DND-41 (cell line): Measurements from ENCODE around the gene CAMK2N2.

Source experiments
- ATAC-seq: fragments of 200-7000 bp; cut with Tn5 transposase; 3 replicates; pipeline ENCODE4 v1.9.1; 2021; ENCODE audit warnings: low read depth; ENCODE audit not compliant: insufficient read depth
- DNase-seq: peaks from one replicate; pipeline ENCODE4 v3.0.0-alpha.2; 2020
- H2AFZ ChIP-seq: 2 replicates; pipeline ENCODE4 v1.6.0; 2012; ENCODE audit warnings: low read depth, low read length
- H3K27ac ChIP-seq: 2 replicates; pipeline ENCODE4 v1.5.1; 2012; ENCODE audit warnings: low read length, inconsistent platforms
- H3K27me3 ChIP-seq: fragments of 200-600 bp; sonication (generic); 2 replicates; pipeline ENCODE4 v1.6.0; 2012; ENCODE audit warnings: low read length, mild to moderate bottlenecking, inconsistent platforms; ENCODE audit not compliant: insufficient read depth, poor library complexity
- H3K36me3 ChIP-seq: 2 replicates; pipeline ENCODE4 v1.5.1; 2012; ENCODE audit warnings: low read length, inconsistent platforms; ENCODE audit not compliant: insufficient read depth
- H3K4me1 ChIP-seq: 2 replicates; pipeline ENCODE4 v1.5.1; 2012; ENCODE audit warnings: mild to moderate bottlenecking, low read length; ENCODE audit not compliant: insufficient read depth
- H3K4me2 ChIP-seq: 2 replicates; pipeline ENCODE4 v1.6.0; 2012; ENCODE audit warnings: mild to moderate bottlenecking, moderate library complexity, low read length, inconsistent platforms; ENCODE audit not compliant: insufficient read depth
- H3K4me3 ChIP-seq, 2 experiments: fragments of 200-600 bp in 1 of 2; shearing (Covaris generic) in 1 of 2; 2 replicates each; pipeline ENCODE4 v1.5.1; 2012 to 2016; ENCODE audit warnings: inconsistent platforms in 2 of 2, low read length in 2 of 2, mild to moderate bottlenecking in 2 of 2, low read depth in 1 of 2, moderate library complexity in 1 of 2
- H3K79me2 ChIP-seq: 2 replicates; pipeline ENCODE4 v1.6.0; 2012; ENCODE audit warnings: low read length, inconsistent platforms; ENCODE audit not compliant: insufficient read depth
- H3K9ac ChIP-seq: 2 replicates; pipeline ENCODE4 v1.6.0; 2012; ENCODE audit warnings: low read depth, mild to moderate bottlenecking, inconsistent platforms, low read length, moderate library complexity
- H3K9me3 ChIP-seq: 2 replicates; pipeline ENCODE4 v1.5.1; 2012; ENCODE audit warnings: low read length, moderate library complexity, mild to moderate bottlenecking, inconsistent platforms; ENCODE audit not compliant: insufficient read depth, severe bottlenecking
- H4K20me1 ChIP-seq: 2 replicates; pipeline ENCODE4 v1.6.0; 2012; ENCODE audit warnings: low read length; ENCODE audit not compliant: insufficient read depth
- EZH2 ChIP-seq: IDR thresholded peaks from 3 replicates; pipeline ENCODE4 v1.6.1; 2012; ENCODE audit warnings: borderline replicate concordance, low read depth, mild to moderate bottlenecking, moderate library complexity, low read length, inconsistent platforms; ENCODE audit not compliant: severe bottlenecking
- TF ChIP-seq, protein P1 (sequence below): IDR thresholded peaks from 2 replicates; pipeline ENCODE4 v1.5.1; 2012; ENCODE audit warnings: borderline replicate concordance, low read length, moderate library complexity, mild to moderate bottlenecking; ENCODE audit not compliant: poor library complexity, severe bottlenecking; ENCODE audit errors: extremely low read depth

CAMK2N2 gene

DNA sequence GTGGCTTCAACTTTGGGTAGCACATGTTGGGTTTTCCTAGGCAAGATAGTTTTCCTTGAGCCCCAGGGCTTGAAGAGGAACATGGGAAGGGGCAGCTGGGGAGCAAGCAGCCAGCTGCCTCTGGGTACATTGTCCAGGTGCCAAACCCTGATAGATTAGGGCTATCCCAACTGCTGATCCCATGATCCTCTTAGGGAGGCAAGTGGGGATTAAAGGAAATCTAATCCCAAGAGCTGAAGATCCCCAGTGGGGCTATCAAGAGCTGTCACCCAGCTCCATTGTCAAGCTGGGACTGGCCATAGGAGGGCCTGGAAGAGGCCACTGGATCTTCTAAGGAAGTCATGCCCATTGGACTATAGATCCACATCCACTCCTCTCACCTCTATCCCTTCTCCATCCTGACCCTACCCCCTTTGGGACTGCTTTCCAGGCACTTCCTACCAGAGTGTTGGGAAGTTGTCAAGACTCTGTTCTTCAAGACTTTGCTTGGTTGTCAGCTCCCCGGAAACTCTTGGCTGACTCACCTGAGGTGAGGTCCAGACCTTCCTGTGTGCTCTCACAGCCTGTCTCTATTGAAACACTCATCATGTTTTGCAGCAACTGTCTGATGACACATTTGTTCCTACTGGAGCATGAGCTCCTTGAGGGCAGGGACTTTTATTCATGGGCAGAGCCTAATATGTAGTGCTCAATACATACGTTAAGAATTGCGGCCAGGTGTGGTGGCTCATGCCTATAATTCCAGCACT lies 5.9 kb downstream of the CAMK2N2 start:
- DNase-seq: no peak
- H3K4me1 ChIP-seq: peaks cover 6% of the 10 kb centered on the region; the same call in 1 of the 2 replicates
- no peak overlapping the region for H3K9ac ChIP-seq

GRCh38 chr3:184250167-184250828 lies 11.1 kb downstream of the CAMK2N2 start:
- Histone ChIP-seq H4K20me1 (no peaks in the 10 kb centered on the region; the same call in 1 of the 2 replicates), H3K4me3 (peak overlapping the region; percentile 96 to 100)

More for the DNA sequence above, 5.9 kb downstream of the CAMK2N2 start:
- ATAC-seq: no peak
- Histone ChIP-seq H3K27ac (no peak overlapping the region), H3K4me2 (no peak overlapping the region), H3K79me2 (peaks cover 2% of the 10 kb centered on the region; the same call in 1 of the 2 replicates), H2AFZ (no peak overlapping the region), H4K20me1 (no peaks in the 10 kb centered on the region; the same call in 1 of the 2 replicates), H3K36me3 (no peaks in the 10 kb centered on the region), H3K9me3 (no peaks in the 10 kb centered on the region), H3K4me3 (no peak overlapping the region), H3K27me3 (no peaks in the 10 kb centered on the region)
- TF ChIP-seq, protein P1, sequence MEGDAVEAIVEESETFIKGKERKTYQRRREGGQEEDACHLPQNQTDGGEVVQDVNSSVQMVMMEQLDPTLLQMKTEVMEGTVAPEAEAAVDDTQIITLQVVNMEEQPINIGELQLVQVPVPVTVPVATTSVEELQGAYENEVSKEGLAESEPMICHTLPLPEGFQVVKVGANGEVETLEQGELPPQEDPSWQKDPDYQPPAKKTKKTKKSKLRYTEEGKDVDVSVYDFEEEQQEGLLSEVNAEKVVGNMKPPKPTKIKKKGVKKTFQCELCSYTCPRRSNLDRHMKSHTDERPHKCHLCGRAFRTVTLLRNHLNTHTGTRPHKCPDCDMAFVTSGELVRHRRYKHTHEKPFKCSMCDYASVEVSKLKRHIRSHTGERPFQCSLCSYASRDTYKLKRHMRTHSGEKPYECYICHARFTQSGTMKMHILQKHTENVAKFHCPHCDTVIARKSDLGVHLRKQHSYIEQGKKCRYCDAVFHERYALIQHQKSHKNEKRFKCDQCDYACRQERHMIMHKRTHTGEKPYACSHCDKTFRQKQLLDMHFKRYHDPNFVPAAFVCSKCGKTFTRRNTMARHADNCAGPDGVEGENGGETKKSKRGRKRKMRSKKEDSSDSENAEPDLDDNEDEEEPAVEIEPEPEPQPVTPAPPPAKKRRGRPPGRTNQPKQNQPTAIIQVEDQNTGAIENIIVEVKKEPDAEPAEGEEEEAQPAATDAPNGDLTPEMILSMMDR: no peak
- TF ChIP-seq EZH2: no peak

GRCh38 chr3:184249412-184250166 lies 11.8 kb downstream of the CAMK2N2 start, which contains the start of gene EEF1AKMT4:
EEF1AKMT4 (plus strand) TSS chr3:184249672; CDS start chr3:184249695, 23 bp downstream.
- H3K4me1 ChIP-seq: peaks cover 34% of the 10 kb centered on the region
- H2AFZ ChIP-seq: peak within 1 kb of the TSS; percentile 96
- H4K20me1 ChIP-seq: peaks cover 5% of the 10 kb centered on the region; the same call in 1 of the 2 replicates
- H3K27me3 ChIP-seq: no peaks in the 10 kb centered on the region
- H3K79me2 ChIP-seq: peaks cover 39% of the 10 kb centered on the region
- peak within 1 kb of the TSS; percentile 76 for H3K9ac ChIP-seq
- DNase-seq (peak; percentile 97), ATAC-seq (peak; percentile 87)
- TF ChIP-seq EZH2: no peak
- TF ChIP-seq, protein P1: peak; percentile 65
- peak within 1 kb of the TSS; percentile 96 to 100 for H3K4me3 ChIP-seq
- peaks cover 21% of the 10 kb centered on the region for H3K36me3 ChIP-seq
- peak within 1 kb of the TSS; percentile 89 for H3K4me2 ChIP-seq
- no peaks in the 10 kb centered on the region for H3K9me3 ChIP-seq
- H3K27ac ChIP-seq: peak within 1 kb of the TSS; percentile 90

More at GRCh38 chr3:184250167-184250828, 11.1 kb downstream of the CAMK2N2 start:
- H3K4me2 ChIP-seq: peak overlapping the region; percentile 89
- peaks cover 34% of the 10 kb centered on the region for H3K4me1 ChIP-seq
- peak overlapping the region; percentile 96 for H2AFZ ChIP-seq
- ATAC-seq (peak; percentile 76), DNase-seq (peak; percentile 92)
- peaks cover 39% of the 10 kb centered on the region for H3K79me2 ChIP-seq
- H3K9me3 ChIP-seq: no peaks in the 10 kb centered on the region
- H3K27me3 ChIP-seq: no peaks in the 10 kb centered on the region
- H3K36me3 ChIP-seq: peaks cover 14% of the 10 kb centered on the region
- TF ChIP-seq EZH2: no peak
- TF ChIP-seq, protein P1: peak; percentile 99
- peak overlapping the region; percentile 90 for H3K27ac ChIP-seq
- peak overlapping the region; percentile 76 for H3K9ac ChIP-seq
